ENCODE results near the gene PBX1. TPM values are rescaled to one million over a fixed set of nuclear protein-coding genes. Genes with fewer than 3 reads are reported as not detected.

PBX1 gene
- total RNA-seq, 2 donors from 2014 or later = 59.9 to 79.2 TPM

DNA sequence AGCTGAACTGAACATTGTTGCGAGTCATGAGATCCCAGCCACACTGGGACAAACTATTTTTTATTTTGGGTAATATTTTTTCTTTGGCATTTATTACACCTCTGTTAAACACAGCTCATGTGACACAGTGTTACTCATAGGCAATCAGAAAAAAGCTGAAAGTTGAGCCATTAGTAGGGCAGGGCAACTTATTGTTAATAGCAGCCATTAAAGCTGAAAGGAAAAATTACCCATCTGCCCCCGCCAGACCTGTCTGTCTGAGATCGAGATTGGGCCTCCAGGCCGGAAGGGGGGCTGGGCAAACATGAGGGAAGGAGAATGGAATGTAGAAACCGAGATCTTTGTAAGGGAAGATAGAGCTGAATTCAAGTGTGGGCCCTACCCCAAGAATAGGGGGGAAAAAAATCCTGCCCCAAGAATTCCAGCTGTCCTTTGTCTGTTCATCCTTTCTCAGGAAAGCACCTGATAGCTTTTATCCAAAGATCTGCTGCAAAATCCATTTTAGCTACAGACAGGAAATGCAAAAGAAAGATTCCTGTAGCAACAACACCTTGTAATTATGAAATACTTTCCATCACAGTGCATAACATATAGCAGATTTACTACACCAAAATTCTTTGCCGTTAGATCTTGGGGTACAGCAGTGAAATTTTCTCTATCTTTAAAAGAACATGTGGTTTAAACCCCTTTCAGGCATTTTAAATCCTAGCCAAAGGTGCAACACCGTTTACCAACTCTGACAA, 212.8 kb downstream of the PBX1 start:
- peaks cover 28% of the 10 kb centered on the region for H3K4me1 ChIP-seq (ENCODE audit: control insufficient read depth, insufficient read depth, low read length)

DNA sequence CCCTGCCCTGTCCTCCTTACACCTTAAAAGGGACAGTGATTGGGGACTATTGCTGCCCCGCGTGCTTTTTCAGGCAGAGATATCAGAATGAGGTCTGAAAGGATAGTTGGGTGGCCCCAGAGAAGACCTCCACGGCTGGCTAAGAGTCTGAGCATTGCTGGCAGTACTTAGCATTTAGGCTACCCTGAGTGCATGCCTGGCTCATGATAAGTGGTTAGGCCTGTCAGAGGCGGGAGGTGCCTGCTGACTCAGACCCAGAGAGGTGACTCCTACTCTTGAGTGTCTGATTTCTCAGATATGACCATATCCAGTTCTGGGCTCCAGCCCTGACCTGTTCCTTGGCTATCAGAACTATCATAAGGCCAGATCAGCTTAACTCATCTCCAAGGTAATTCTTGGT, 213.7 kb downstream of the PBX1 start:
- H3K27ac Mint-ChIP-seq = peak overlapping the region; percentile 61
- no peak overlapping the region for H3K9ac ChIP-seq (ENCODE audit: extremely low read depth, low read length, poor library complexity, severe bottlenecking)
- H3K27me3 ChIP-seq (ENCODE audit: control insufficient read depth, insufficient read depth, low read length, poor library complexity, severe bottlenecking) = no peaks in the 10 kb centered on the region
- TF ChIP-seq CTCF (conservative IDR thresholded peaks at IDR 0.05) = no peak
- peak; percentile 77 for DNase-seq
- no peaks in the 10 kb centered on the region for H3K27me3 Mint-ChIP-seq (ENCODE audit: insufficient read depth)
- H3K4me3 ChIP-seq (ENCODE audit: low read length) = no peak overlapping the region
- H3K4me3 Mint-ChIP-seq = no peak overlapping the region
- no peaks in the 10 kb centered on the region for H3K36me3 Mint-ChIP-seq (ENCODE audit: low read depth)
- H3K4me1 ChIP-seq (ENCODE audit: control insufficient read depth, insufficient read depth, low read length) = peaks cover 33% of the 10 kb centered on the region
- H3K27ac ChIP-seq (ENCODE audit: low read depth, low read length) = no peak overlapping the region
- WGBS, 2 experiments (ENCODE audit: insufficient coverage in 1 of 2, insufficient read length in 1 of 2) = 71 to 85% methylated on average over 1 to 4 of the region's 4 CpGs
- no peaks in the 10 kb centered on the region for H3K9me3 Mint-ChIP-seq
- H3K36me3 ChIP-seq (ENCODE audit: control insufficient read depth, insufficient read depth, low read length) = no peaks in the 10 kb centered on the region
- H3K4me1 Mint-ChIP-seq = peaks cover 79% of the 10 kb centered on the region
- no peaks in the 10 kb centered on the region for H3K9me3 ChIP-seq (ENCODE audit: control insufficient read depth, low read length)

More for the DNA sequence above, 212.8 kb downstream of the PBX1 start:
- peaks cover 74% of the 10 kb centered on the region for H3K4me1 Mint-ChIP-seq
- no peak for DNase-seq
- peak overlapping the region; percentile 53 for H3K27ac Mint-ChIP-seq
- H3K36me3 Mint-ChIP-seq (ENCODE audit: low read depth) = no peaks in the 10 kb centered on the region
- peak overlapping the region; percentile 89 for H3K27ac ChIP-seq (ENCODE audit: low read depth, low read length)
- no peaks in the 10 kb centered on the region for H3K36me3 ChIP-seq (ENCODE audit: control insufficient read depth, insufficient read depth, low read length)
- 60 to 74% methylated on average over 4 to 7 of the region's 7 CpGs for WGBS, 2 experiments (ENCODE audit: insufficient coverage in 1 of 2, insufficient read length in 1 of 2)
- H3K9me3 ChIP-seq (ENCODE audit: control insufficient read depth, low read length) = no peaks in the 10 kb centered on the region
- no peak overlapping the region for H3K4me3 Mint-ChIP-seq
- H3K9me3 Mint-ChIP-seq = no peaks in the 10 kb centered on the region
- H3K27me3 Mint-ChIP-seq (ENCODE audit: insufficient read depth) = no peaks in the 10 kb centered on the region
- no peak overlapping the region for H3K4me3 ChIP-seq (ENCODE audit: low read length)
- H3K9ac ChIP-seq (ENCODE audit: extremely low read depth, low read length, poor library complexity, severe bottlenecking) = no peak overlapping the region
- H3K27me3 ChIP-seq (ENCODE audit: control insufficient read depth, insufficient read depth, low read length, poor library complexity, severe bottlenecking) = no peaks in the 10 kb centered on the region
- TF ChIP-seq CTCF (conservative IDR thresholded peaks at IDR 0.05) = no peak

- 95 to 100% methylated on average over 1 to 5 of the region's 5 CpGs for WGBS, 2 experiments (ENCODE audit: insufficient coverage in 1 of 2, insufficient read length in 1 of 2)
- DNase-seq = no peak
- H3K9ac ChIP-seq (ENCODE audit: extremely low read depth, low read length, poor library complexity, severe bottlenecking) = no peak overlapping the region
- no peaks in the 10 kb centered on the region for H3K27me3 Mint-ChIP-seq (ENCODE audit: insufficient read depth)
- H3K4me1 ChIP-seq (ENCODE audit: control insufficient read depth, insufficient read depth, low read length) = peaks cover 32% of the 10 kb centered on the region
- H3K4me3 Mint-ChIP-seq = no peak overlapping the region
- no peaks in the 10 kb centered on the region for H3K36me3 Mint-ChIP-seq (ENCODE audit: low read depth)
- H3K27me3 ChIP-seq (ENCODE audit: control insufficient read depth, insufficient read depth, low read length, poor library complexity, severe bottlenecking) = no peaks in the 10 kb centered on the region
- H3K27ac ChIP-seq (ENCODE audit: low read depth, low read length) = no peak overlapping the region
- no peaks in the 10 kb centered on the region for H3K36me3 ChIP-seq (ENCODE audit: control insufficient read depth, insufficient read depth, low read length)
- peaks cover 76% of the 10 kb centered on the region for H3K4me1 Mint-ChIP-seq
- TF ChIP-seq CTCF (conservative IDR thresholded peaks at IDR 0.05) = no peak
- H3K27ac Mint-ChIP-seq = no peak overlapping the region
- H3K9me3 ChIP-seq (ENCODE audit: control insufficient read depth, low read length) = no peaks in the 10 kb centered on the region
- no peaks in the 10 kb centered on the region for H3K9me3 Mint-ChIP-seq
- H3K4me3 ChIP-seq (ENCODE audit: low read length) = no peak overlapping the region
Observed at GRCh38 chr1:164773102-164773501, 214.1 kb downstream of the PBX1 start.

All from endodermal cell (in vitro differentiated cells).